KG1 (cell line): ENCODE data around the gene EPB41L4A.

Source experiments
- DNase-seq: peaks from one replicate; lab custom pipeline; 2025; lab: John Stamatoyannopoulos, UW

The EPB41L4A gene

GRCh38 chr5:112353678-112354077 is 65.4 kb downstream of the EPB41L4A start:
- no peak for DNase-seq

DNA sequence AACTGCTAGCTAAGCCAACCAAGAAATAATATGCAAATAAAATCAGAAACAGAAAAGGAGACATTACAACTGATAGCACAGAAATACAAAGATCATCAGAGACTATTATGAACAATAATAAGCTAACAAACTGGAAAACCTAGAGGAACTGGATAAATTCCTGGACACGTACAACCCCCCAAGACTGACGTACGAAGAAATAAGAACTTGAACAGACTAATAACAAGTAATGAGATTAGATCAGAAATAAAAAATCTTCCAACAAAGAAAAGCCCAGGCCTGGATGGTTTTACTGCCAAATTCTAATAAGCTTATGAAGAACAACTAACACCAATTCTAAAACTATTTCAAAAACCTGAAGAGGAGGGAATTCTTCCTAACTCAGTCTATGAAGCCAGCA is 67.9 kb downstream of the EPB41L4A start:
- no peak for DNase-seq

GRCh38 chr5:112350626-112351025 is 68.5 kb downstream of the EPB41L4A start:
- no peak for DNase-seq

GRCh38 chr5:112349371-112349770 is 69.7 kb downstream of the EPB41L4A start:
- DNase-seq = no peak

- DNase-seq = no peak
Measured at GRCh38 chr5:112348915-112349314, 70.2 kb downstream of the EPB41L4A start.

- no peak for DNase-seq
Measured at GRCh38 chr5:112348387-112348786, 70.7 kb downstream of the EPB41L4A start.

- no peak for DNase-seq
Measured at GRCh38 chr5:112346411-112347044, 72.5 kb downstream of the EPB41L4A start.

GRCh38 chr5:112344540-112344939 is 74.5 kb downstream of the EPB41L4A start:
- no peak for DNase-seq

DNA sequence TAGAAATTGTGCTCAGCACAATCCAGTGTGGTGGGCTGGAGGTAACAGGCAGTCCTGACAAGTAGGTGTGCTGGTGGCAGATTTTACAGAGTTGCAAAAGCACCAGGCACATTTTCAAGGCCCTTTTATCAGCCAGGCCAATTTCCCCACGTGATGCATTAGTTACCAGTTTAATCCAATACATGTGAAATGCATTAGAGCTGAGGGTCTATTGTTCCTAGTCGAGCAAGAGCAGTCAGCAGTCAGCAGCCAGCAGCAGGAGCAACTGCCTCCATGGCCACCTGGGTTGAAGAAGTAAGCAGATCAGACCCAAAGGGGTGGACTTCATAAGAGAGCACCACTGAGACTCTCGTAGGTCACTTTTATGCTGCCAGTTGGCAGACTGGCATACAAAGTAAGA is 76.7 kb downstream of the EPB41L4A start:
- no peak for DNase-seq

- DNase-seq = no peak
Measured at GRCh38 chr5:112339761-112340160, 79.3 kb downstream of the EPB41L4A start.

DNA sequence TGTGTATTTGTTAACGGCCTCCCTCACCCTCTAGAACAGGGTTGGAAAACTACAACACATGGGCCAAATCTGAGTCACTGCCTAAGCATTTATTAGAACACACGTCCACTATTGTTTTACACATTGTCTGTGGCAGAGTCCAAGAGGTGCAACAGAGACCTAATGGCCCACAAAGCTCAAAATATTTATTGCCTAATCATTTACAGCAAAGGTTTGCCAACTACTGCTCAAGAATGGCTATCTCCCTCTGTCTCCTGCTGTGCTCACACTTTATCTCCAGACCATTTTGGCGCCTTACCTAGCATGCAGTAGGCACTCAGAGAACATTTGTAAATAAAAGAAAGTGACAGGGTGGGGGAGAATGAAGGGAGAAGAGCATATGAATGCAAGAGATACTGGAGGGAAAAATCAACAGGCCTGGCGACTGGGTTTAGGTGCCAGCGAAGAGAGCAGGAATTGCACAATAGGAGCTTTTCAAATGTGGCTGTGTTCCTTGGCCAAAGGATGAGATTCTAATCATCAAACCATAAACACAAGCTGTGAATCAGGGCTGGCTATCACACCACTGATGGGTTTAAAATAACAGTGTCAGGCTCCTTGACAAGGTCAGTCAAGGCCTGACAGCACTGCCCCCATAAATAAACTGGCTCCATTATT is 80.3 kb downstream of the EPB41L4A start:
- DNase-seq = no peak

DNA sequence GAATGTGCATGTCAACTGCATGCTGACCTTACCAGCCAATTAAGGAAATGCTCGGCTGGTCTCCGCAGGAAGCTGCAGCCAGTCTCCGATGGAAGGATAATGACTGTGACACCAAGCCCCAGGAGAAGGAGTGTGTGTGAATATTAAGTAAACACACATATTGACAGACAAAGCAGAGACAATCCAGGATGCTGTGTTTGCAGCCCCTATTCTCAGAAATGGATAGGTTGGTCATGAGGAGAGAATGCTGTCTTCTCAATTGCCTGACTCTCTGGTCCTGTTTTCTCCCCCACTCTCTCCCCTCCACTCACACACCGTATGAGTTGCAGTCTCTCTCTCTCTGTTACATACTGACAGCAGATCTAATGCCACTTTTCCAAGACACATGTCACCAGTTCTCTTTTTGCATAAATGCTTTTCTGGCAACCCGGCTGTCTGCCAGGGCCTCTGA is 85.7 kb downstream of the EPB41L4A start:
- no peak for DNase-seq

DNA sequence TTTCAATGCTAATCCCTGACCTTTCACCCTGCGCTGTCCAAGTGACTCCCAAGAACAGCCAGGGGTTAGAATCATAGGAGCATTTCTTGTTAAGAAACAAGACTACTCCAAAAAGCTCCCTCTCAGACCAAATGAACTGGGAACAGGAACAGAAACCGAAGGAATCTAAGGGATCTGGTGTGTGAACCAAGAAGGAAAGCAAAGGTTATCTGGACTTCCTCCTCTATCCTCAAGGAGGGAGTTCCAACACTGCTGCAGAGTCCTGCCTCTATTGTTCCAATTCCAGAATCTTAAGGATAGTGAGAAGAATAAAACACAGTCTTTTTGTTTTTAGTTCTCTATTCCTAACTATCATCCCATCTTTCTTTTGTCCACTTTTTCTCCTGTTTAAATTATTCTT is 87.2 kb downstream of the EPB41L4A start:
- no peak for DNase-seq

- no peak for DNase-seq
Measured at GRCh38 chr5:112329419-112330090, 89.5 kb downstream of the EPB41L4A start.

- no peak for DNase-seq
Measured at GRCh38 chr5:112323166-112323565, 95.9 kb downstream of the EPB41L4A start.

GRCh38 chr5:112320408-112320807 is 98.7 kb downstream of the EPB41L4A start:
- DNase-seq = no peak

- DNase-seq = no peak
Measured at GRCh38 chr5:112318346-112318745, 100.7 kb downstream of the EPB41L4A start.

- DNase-seq = no peak
Measured at GRCh38 chr5:112317866-112318265, 101.2 kb downstream of the EPB41L4A start.

GRCh38 chr5:112316731-112317130 is 102.3 kb downstream of the EPB41L4A start:
- no peak for DNase-seq

DNA sequence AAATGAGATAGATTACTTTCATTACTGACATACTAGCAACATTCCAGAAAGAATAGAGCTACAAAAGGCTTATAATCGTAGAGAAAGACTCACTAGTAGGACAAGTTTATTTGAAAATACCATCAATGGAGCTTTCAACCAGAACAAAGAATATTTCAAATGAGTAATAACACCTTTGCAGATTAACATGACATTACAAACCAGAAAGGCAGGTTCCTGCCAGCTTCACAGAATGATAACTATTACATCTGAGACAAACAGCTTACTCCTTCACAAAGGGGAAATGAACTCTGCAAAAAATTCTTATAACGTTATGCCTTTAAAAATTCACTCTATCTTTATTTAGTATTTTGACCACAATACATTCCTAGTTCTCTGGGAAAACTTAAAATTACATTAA is 103.1 kb downstream of the EPB41L4A start:
- no peak for DNase-seq

GRCh38 chr5:112312295-112313275 is 106.5 kb downstream of the EPB41L4A start:
- DNase-seq = no peak

- DNase-seq = no peak
Measured at GRCh38 chr5:112310746-112311145, 108.3 kb downstream of the EPB41L4A start.
